HG03575 (cell line): ENCODE measurements around the gene CARS2.
"Not testable (repeated sequence)": the region's sequence is repeated elsewhere in the genome, so short reads cannot be mapped to it uniquely, and the experiment has no call there.

ENCODE experiments used
- ATAC-seq: cut with Tn5 transposase; IDR thresholded peaks from one replicate; pipeline ENCODE4 v1.9.1; 2021; ENCODE audit not compliant: unreplicated experiment, insufficient number of reproducible peaks, low FRiP score; ENCODE audit errors: extremely low read depth

Gene CARS2

GRCh38 chr13:110712849-110713641 lies 7.1 kb upstream of the CARS2 start:
- ATAC-seq: peak; percentile 44

- no peak for ATAC-seq
Observed at GRCh38 chr13:110712081-110712848, 6.3 kb upstream of the CARS2 start.

- no peak for ATAC-seq
Observed at GRCh38 chr13:110706570-110707372, 855 bp upstream of the CARS2 start.

GRCh38 chr13:110705356-110705825 lies 525 bp downstream of the CARS2 start:
- no peak for ATAC-seq

- ATAC-seq: no peak
Observed at GRCh38 chr13:110702591-110703526, 3.1 kb downstream of the CARS2 start.

- ATAC-seq: no peak
Observed at GRCh38 chr13:110702089-110702488, 3.8 kb downstream of the CARS2 start.

- ATAC-seq: not testable (repeated sequence)
Observed at GRCh38 chr13:110701061-110701460, 4.9 kb downstream of the CARS2 start.

- no peak for ATAC-seq
Observed at GRCh38 chr13:110700641-110701040, 5.3 kb downstream of the CARS2 start.

- ATAC-seq: no peak
Observed at GRCh38 chr13:110700186-110700585, 5.7 kb downstream of the CARS2 start.

- ATAC-seq: no peak
Observed at GRCh38 chr13:110699148-110700145, 6.5 kb downstream of the CARS2 start.

- ATAC-seq: peak; percentile 71
Observed at GRCh38 chr13:110698689-110699088, 7.2 kb downstream of the CARS2 start.

DNA sequence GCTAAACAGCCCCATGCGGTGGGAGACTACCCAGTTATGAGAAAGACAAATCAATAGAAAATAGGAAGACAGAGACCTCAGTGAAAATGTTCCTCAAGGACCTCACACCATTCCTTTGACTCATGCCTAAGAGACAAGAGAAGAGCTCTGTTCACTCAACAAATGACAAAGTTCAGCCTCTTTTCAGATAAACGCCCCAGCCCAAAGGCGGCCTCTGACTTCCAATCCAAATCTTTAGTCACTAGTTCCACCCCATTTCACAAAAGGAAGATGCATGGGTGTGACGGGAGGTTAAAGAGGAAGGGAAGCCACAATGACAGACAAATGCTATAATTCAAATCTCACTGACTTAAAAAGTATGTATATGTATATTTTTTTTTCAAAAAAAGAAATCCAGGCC lies 8.1 kb downstream of the CARS2 start:
- ATAC-seq: no peak

DNA sequence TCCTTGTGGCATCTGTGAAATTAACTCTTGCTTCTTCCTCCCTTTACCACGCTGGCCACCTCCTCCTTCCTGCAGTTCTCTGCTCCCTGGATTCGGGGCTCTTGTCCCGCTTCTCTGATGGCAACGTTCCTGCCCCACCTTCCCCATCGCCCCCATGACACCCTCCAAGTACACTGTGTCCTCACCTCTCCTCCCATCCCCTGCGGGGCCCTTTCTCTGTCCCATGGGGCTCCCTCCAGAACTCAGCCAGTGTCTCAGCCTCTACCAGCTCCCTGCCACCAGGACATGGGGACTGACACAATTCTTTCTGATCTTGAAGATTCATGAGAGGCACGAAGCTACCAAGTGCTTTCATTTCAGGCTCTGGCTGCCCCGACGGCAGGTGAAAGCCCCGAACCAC lies 9.1 kb downstream of the CARS2 start:
- no peak for ATAC-seq

DNA sequence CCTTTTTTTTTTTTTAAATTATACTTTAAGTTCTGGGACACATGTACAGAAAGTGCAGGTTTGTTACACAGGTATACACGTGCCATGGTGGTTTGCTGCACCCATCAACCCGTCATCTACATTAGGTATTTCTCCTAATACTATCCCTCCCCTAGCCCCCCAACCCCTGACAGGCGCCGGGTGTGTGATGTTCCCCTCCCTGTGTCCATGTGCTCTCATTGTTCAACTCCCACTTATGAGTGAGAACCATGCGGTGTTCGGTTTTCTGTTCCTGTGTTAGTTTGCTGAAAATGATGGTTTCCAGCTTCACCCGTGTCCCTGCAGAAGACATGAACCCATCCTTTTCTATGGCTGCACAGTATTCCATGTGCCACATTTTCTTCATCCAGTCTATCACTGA lies 10.1 kb downstream of the CARS2 start:
- not testable (repeated sequence) for ATAC-seq

- no peak for ATAC-seq
Observed at GRCh38 chr13:110690516-110690915, 15.4 kb downstream of the CARS2 start.

DNA sequence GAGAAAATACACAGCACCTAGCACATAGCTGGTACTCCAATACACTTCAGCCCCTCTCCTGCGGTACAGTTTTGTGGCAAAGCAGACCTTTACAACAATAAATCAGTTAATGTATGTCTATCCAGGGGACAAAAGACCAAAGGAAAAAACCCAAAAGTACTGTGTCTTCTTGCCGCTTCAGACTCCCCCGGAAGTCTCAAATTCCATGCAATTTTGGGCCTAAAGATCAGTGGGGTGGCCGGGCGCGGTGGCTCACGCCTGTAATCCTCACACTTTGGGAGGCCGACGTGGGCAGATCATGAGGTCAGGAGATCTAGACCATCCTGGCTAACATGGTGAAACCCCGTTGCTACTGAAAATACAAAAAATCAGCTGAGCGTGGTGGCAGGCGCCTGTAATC lies 16.2 kb downstream of the CARS2 start:
- no peak for ATAC-seq

DNA sequence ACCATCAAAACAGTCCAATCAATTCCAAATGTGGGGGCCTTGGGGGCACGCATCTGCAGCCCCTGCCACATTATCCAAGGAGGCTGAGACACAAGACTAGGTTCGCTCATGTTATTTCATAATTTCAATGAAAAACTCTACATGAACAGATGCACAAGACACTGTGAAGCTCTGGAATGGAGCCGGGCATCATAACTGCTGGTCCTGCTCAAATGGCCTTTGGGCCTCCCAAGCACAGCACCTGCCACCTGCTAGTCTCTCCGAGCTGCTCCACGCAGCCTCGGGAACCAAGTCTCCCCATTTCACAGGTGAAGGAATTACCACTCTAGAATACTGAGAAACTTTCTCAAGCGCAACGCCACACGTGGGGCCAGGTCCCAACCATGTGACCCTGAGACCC lies 16.9 kb downstream of the CARS2 start:
- no peak for ATAC-seq
